K562 (cell line): ENCODE results near the gene PUM1. TPM values are rescaled to one million over a fixed set of nuclear protein-coding genes. Genes with fewer than 3 reads are reported as not detected.
A peak's percentile ranks its signal among the peaks of the same experiment; 100 is the strongest.

Experiments used
- ATF1 ChIP-seq, 2 experiments: fragments of 450-650 bp in 1 of 2; IDR thresholded peaks; 2 replicates each; pipeline ENCODE4 v1.6.1; 2016; ENCODE audit warnings: missing compliant biosample characterization in 1 of 2, missing genetic modification characterization in 1 of 2
- BCOR ChIP-seq: fragments of 450-650 bp; IDR thresholded peaks from 2 replicates; pipeline ENCODE4 v1.6.1; 2016
- BRD9 ChIP-seq: fragments of 450-650 bp; IDR thresholded peaks from 2 replicates; pipeline ENCODE4 v1.6.1; 2018; ENCODE audit warnings: low read depth; ENCODE audit not compliant: partially characterized antibody
- FOXM1 ChIP-seq, 2 experiments: fragments of 450-650 bp in 1 of 2; sonication (generic) in 1 of 2; formaldehyde crosslinking in 1 of 2; IDR thresholded peaks; 2 replicates each; pipeline versions ENCODE4 v1.6.1 to v1.9.0; 2017 to 2022; ENCODE audit warnings: low read depth in 2 of 2, mild to moderate bottlenecking in 2 of 2, missing genetic modification reagents in 1 of 2, moderate library complexity in 1 of 2
- RAD21 ChIP-seq, 2 experiments: fragments of 250-450 bp in 1 of 2; fragments of 450-650 bp in 1 of 2; sonication (Bioruptor Pico) in 1 of 2; formaldehyde crosslinking in 1 of 2; IDR thresholded peaks in 1 of 2; conservative IDR thresholded peaks in 1 of 2; 2 replicates each; pipeline versions ENCODE4 v1.4.0 to v1.8.0; 2020 to 2022; ENCODE audit warnings: mild to moderate bottlenecking in 2 of 2, moderate library complexity in 1 of 2
- SIN3A ChIP-seq, 2 experiments: fragments of 150-350 bp in 1 of 2; IDR thresholded peaks; 2 replicates each; pipeline ENCODE4 v1.6.1; 2011 to 2016; ENCODE audit warnings: borderline replicate concordance in 2 of 2, low read depth in 2 of 2, low read length in 2 of 2, mild to moderate bottlenecking in 2 of 2, moderate library complexity in 2 of 2; ENCODE audit not compliant: control insufficient read depth in 1 of 2
- SMARCA5 ChIP-seq: fragments of 450-650 bp; IDR thresholded peaks from 2 replicates; pipeline ENCODE4 v1.6.1; 2016
- TOE1 ChIP-seq, 2 experiments: fragments of 450-650 bp in 1 of 2; sonication (generic) in 1 of 2; formaldehyde crosslinking in 1 of 2; IDR thresholded peaks; 2 replicates each; pipeline versions ENCODE4 v1.7.1 to v1.8.0; 2016 to 2022; ENCODE audit warnings: borderline replicate concordance in 2 of 2, mild to moderate bottlenecking in 2 of 2, antibody characterized with exemption in 1 of 2, inconsistent platforms in 1 of 2, low read depth in 1 of 2, missing genetic modification reagents in 1 of 2, moderate library complexity in 1 of 2
- ZC3H8 ChIP-seq: fragments of 450-650 bp; IDR thresholded peaks from 2 replicates; pipeline ENCODE4 v1.6.1; 2017
- ZFP36 ChIP-seq: fragments of 150-350 bp; IDR thresholded peaks from 2 replicates; pipeline ENCODE4 v1.6.1; 2018; ENCODE audit warnings: low read length, low read depth; ENCODE audit not compliant: partially characterized antibody
- ZNF134 ChIP-seq: fragments of 250-450 bp; sonication (Bioruptor Pico); conservative IDR thresholded peaks from 2 replicates; pipeline ENCODE4 v1.4.0; 2020
- polyA plus RNA-seq, 8 experiments: library from polyadenylated mRNA; depleted of rRNA in 4 of 8; stranded (reverse) in 5 of 8; unstranded in 3 of 8; fragments of >200 nt; fragmentation: Nextera tagmentation in 2 of 8; fragmentation: Illumina TruSeq in 1 of 8; extraction: Ambion mirVana in 2 of 8; extraction: Trizol in 1 of 8; gene quantifications; 2 replicates each; pipeline versions ENCODE4 v1.2.1 to v1.2.3, GENCODE V29; 2011 to 2014; ENCODE audit warnings: inconsistent platforms in 1 of 8, missing spikeins in 1 of 8
- total RNA-seq, 7 experiments: library from RNA; depleted of rRNA in 6 of 7; stranded (reverse); fragments of >200 nt in 6 of 7; fragmentation: Illumina TruSeq in 2 of 7; extraction: Trizol in 2 of 7; gene quantifications; 2 replicates each; pipeline versions ENCODE4 v1.2.1 to v1.2.3, GENCODE V29; 2011 to 2021; ENCODE audit warnings: low replicate concordance in 1 of 7
- TF ChIP-seq, protein P1 (sequence below): fragments of 250-450 bp; sonication (Bioruptor Pico); IDR thresholded peaks from 2 replicates; pipeline ENCODE4 v1.5.0; 2021
- TF ChIP-seq, protein P2 (sequence below), 2 experiments: IDR thresholded peaks in 1 of 2; conservative IDR thresholded peaks in 1 of 2; 2 replicates each; pipeline ENCODE4 v1.6.1; 2016; ENCODE audit warnings: low read depth in 2 of 2, mild to moderate bottlenecking in 1 of 2, missing compliant biosample characterization in 1 of 2, missing genetic modification characterization in 1 of 2, moderate library complexity in 1 of 2
- TF ChIP-seq, protein P3 (sequence below): sonication (generic); formaldehyde crosslinking; IDR thresholded peaks from 2 replicates; pipeline ENCODE4 v1.8.0; 2022; ENCODE audit warnings: mild to moderate bottlenecking, missing genetic modification reagents
- TF ChIP-seq, protein P4 (sequence below): fragments of 450-650 bp; IDR thresholded peaks from 2 replicates; pipeline ENCODE4 v1.6.1; 2018; ENCODE audit not compliant: partially characterized antibody
- TF ChIP-seq, protein P5 (sequence below): sonication (generic); formaldehyde crosslinking; IDR thresholded peaks from 2 replicates; pipeline ENCODE4 v1.8.0; 2022; ENCODE audit warnings: missing genetic modification reagents, mild to moderate bottlenecking, moderate library complexity, borderline replicate concordance

The PUM1 gene
- total and polyA plus RNA-seq, 9 of the 15 experiments (the other 6 are each of a cell fraction or from before 2014, with no cell fraction given): 37.7 to 104 (median 55.7) TPM

DNA sequence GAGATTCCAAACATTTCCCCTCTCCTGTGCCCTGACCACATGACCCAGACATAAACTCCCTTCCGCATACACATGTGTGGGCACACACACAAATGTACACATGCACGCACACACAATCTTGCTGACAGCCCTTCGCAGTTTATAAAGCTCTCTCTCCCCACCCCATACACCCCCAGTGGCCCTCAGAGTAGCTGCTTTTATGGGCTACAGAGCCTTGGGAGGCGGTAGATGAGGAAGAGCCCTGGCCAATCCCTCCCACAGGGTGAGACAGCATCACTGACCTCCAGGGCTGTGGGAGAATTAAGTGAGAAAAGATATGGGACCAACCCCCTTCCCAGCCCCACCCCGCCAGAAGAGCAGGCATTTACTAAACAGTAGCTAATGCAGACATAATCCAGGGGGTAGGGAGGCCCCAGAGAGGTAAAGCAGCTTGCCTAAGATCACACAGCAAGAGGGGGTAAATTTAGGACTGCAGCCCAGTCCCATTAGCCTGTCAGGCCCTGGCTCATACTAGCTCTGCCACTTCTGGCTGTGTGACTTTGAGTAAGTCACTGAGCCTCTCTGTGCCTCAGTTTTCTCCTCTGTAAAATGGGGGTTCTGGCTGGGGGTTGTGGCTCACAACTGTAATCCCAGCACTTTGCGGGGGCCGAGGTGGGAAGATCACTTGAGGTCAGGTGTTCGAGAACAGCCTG, 162.0 kb downstream of the PUM1 start (continued):
- TF ChIP-seq, protein P1, sequence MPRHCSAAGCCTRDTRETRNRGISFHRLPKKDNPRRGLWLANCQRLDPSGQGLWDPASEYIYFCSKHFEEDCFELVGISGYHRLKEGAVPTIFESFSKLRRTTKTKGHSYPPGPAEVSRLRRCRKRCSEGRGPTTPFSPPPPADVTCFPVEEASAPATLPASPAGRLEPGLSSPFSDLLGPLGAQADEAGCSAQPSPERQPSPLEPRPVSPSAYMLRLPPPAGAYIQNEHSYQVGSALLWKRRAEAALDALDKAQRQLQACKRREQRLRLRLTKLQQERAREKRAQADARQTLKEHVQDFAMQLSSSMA (CRISPR knock-in tag): no peak
- peak; percentile 98 for TF ChIP-seq BRD9
- no peak for TF ChIP-seq ZC3H8
- no peak for TF ChIP-seq ATF1 (CRISPR knock-in tag; IDR thresholded peaks at IDR 0.05)
- no peak for TF ChIP-seq ATF1 (tag; IDR thresholded peaks at IDR 0.05)
- 0 out of 2 replicates have a peak, but pooled peaks have one; percentile 22 for TF ChIP-seq FOXM1 (IDR thresholded peaks at IDR 0.05; ENCODE audit: low read depth)
- TF ChIP-seq FOXM1 (CRISPR knock-in tag; IDR thresholded peaks at IDR 0.05; ENCODE audit: low read depth): no peak
- TF ChIP-seq, protein P2, sequence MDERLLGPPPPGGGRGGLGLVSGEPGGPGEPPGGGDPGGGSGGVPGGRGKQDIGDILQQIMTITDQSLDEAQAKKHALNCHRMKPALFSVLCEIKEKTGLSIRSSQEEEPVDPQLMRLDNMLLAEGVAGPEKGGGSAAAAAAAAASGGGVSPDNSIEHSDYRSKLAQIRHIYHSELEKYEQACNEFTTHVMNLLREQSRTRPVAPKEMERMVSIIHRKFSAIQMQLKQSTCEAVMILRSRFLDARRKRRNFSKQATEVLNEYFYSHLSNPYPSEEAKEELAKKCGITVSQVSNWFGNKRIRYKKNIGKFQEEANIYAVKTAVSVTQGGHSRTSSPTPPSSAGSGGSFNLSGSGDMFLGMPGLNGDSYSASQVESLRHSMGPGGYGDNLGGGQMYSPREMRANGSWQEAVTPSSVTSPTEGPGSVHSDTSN (CRISPR knock-in tag; IDR thresholded peaks at IDR 0.05; ENCODE audit: low read depth): no peak
- TF ChIP-seq, protein P2 (tag; conservative IDR thresholded peaks at IDR 0.05; ENCODE audit: low read depth): 0 out of 2 replicates have a peak, but pooled peaks have one; percentile 18
- TF ChIP-seq ZNF134 (CRISPR knock-in tag): no peak
- TF ChIP-seq ZFP36: peak; percentile 93
- TF ChIP-seq, protein P3, sequence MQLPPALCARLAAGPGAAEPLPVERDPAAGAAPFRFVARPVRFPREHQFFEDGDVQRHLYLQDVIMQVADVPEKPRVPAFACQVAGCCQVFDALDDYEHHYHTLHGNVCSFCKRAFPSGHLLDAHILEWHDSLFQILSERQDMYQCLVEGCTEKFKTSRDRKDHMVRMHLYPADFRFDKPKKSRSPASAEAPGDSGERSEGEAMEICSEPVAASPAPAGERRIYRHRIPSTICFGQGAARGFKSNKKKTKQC (CRISPR knock-in tag): no peak
- 0 out of 2 replicates have a peak, but pooled peaks have one; percentile 28 for TF ChIP-seq TOE1 (IDR thresholded peaks at IDR 0.05; ENCODE audit: borderline replicate concordance)
- no peak for TF ChIP-seq TOE1 (CRISPR knock-in tag; IDR thresholded peaks at IDR 0.05; ENCODE audit: borderline replicate concordance, low read depth)
- TF ChIP-seq BCOR: peak; percentile 100
- TF ChIP-seq RAD21 (CRISPR knock-in tag; conservative IDR thresholded peaks at IDR 0.05 in 1 of 2, IDR thresholded peaks at IDR 0.05 in 1 of 2): peak in 1 of 2 experiments; percentile 5; a peak in 1 of 4 replicates
- TF ChIP-seq, protein P4, sequence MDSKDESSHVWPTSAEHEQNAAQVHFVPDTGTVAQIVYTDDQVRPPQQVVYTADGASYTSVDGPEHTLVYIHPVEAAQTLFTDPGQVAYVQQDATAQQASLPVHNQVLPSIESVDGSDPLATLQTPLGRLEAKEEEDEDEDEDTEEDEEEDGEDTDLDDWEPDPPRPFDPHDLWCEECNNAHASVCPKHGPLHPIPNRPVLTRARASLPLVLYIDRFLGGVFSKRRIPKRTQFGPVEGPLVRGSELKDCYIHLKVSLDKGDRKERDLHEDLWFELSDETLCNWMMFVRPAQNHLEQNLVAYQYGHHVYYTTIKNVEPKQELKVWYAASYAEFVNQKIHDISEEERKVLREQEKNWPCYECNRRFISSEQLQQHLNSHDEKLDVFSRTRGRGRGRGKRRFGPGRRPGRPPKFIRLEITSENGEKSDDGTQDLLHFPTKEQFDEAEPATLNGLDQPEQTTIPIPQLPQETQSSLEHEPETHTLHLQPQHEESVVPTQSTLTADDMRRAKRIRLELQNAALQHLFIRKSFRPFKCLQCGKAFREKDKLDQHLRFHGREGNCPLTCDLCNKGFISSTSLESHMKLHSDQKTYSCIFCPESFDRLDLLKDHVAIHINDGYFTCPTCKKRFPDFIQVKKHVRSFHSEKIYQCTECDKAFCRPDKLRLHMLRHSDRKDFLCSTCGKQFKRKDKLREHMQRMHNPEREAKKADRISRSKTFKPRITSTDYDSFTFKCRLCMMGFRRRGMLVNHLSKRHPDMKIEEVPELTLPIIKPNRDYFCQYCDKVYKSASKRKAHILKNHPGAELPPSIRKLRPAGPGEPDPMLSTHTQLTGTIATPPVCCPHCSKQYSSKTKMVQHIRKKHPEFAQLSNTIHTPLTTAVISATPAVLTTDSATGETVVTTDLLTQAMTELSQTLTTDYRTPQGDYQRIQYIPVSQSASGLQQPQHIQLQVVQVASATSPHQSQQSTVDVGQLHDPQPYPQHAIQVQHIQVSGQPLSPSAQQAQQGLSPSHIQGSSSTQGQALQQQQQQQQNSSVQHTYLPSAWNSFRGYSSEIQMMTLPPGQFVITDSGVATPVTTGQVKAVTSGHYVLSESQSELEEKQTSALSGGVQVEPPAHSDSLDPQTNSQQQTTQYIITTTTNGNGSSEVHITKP: peak; percentile 14
- TF ChIP-seq SIN3A (IDR thresholded peaks at IDR 0.05; ENCODE audit: borderline replicate concordance in 2 of 2, control insufficient read depth in 1 of 2, low read depth in 2 of 2, low read length in 2 of 2): no peak
- TF ChIP-seq, protein P5, sequence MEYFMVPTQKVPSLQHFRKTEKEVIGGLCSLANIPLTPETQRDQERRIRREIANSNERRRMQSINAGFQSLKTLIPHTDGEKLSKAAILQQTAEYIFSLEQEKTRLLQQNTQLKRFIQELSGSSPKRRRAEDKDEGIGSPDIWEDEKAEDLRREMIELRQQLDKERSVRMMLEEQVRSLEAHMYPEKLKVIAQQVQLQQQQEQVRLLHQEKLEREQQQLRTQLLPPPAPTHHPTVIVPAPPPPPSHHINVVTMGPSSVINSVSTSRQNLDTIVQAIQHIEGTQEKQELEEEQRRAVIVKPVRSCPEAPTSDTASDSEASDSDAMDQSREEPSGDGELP (CRISPR knock-in tag): peak; percentile 30; the same call in 1 of the 2 replicates
- TF ChIP-seq SMARCA5: peak; percentile 100
